ENCODE data around the gene LRRC8B.
A peak's percentile ranks its signal among the peaks of the same experiment; 100 is the strongest.

LRRC8B gene

GRCh38 chr1:89587729-89588161, 63.1 kb downstream of the LRRC8B start:
- DNase-seq = no peak

GRCh38 chr1:89588480-89588879, 63.9 kb downstream of the LRRC8B start:
- no peak for DNase-seq

GRCh38 chr1:89589515-89589914, 64.9 kb downstream of the LRRC8B start:
- DNase-seq = no peak

DNA sequence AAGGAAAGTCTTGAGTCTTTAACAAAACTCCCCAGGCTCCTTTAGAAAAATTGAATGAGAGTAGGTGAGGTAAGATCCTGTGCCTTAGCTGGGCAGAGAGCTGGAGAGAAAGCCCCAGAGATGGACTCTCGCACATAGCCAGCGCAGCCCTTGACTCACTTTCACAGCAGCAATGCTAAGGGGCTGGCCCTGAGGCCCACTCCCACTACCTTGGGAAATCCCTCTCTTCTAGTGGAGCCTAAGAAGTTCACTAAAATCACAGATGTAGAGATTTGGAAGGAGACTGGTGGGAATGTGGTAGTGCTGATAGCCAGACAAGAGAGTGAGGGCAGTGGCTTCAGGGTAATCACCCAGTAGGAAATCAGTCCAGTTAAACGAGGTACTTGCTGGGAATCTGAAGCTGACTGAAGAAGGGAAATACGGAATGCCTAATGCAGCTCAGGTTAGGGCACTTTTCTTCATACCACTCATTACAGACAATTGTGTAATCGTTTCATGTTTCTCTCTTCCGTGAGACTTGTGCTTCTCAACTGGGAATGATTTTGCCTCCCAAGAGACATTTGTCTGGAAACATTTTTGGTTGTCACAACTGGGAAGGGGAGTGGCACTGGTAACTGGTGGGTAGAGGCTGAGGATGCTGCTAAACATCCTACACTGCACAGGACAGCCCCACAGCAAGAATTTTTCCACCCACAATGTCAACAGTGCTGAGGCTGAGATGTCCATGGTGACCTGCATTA, 65.9 kb downstream of the LRRC8B start:
- DNase-seq = no peak

- DNase-seq = peak; percentile 55
Measured at GRCh38 chr1:89592861-89593302, 68.3 kb downstream of the LRRC8B start.

DNA sequence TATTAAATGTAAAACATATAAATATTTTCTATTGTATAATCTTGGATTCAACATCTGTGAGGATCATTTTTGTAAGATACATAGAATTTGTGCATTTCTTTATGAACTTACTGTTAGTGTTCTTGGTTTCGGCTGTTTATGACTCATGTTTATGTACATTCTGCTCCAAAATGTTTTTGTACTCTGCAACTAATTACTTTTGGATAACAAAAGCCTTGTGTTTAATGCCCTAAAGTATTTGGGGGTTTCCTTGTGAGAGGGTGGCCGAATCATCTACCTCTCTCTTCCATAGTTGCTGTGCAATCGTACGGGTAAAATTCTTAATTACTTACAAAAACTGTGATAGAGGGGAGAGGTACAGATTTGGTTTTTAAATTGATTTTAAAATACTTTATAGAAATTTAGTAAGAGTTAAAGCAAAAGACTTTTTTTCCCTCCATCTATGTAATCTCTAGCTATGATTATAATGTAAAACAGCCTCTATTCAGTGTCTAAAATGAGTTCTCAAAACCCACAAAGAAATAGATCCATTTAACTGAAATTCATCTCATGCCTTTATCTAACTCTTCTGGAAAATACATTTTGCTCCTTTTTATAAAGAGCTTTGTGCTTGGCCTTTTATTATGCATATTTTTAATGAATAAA, 69.6 kb downstream of the LRRC8B start:
- DNase-seq = no peak

DNA sequence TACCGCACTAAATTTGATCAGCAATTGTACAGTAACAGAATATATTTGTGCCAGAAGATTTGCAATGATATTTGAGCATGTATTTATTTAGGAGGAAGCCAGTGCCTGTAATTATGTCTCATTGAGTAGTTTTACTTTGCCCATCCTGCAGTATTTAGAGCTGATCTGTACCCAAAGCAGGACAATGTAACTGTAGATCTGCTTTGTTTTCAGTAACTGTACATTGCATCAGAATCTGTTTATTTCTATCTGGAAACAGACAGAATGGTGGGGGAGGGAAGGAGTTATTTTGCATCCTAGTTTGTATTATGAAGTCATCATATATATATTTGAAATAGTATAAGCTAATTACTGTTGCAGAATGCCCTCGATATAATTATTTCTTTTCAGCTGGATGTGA, 72.1 kb downstream of the LRRC8B start:
- no peak for DNase-seq

DNA sequence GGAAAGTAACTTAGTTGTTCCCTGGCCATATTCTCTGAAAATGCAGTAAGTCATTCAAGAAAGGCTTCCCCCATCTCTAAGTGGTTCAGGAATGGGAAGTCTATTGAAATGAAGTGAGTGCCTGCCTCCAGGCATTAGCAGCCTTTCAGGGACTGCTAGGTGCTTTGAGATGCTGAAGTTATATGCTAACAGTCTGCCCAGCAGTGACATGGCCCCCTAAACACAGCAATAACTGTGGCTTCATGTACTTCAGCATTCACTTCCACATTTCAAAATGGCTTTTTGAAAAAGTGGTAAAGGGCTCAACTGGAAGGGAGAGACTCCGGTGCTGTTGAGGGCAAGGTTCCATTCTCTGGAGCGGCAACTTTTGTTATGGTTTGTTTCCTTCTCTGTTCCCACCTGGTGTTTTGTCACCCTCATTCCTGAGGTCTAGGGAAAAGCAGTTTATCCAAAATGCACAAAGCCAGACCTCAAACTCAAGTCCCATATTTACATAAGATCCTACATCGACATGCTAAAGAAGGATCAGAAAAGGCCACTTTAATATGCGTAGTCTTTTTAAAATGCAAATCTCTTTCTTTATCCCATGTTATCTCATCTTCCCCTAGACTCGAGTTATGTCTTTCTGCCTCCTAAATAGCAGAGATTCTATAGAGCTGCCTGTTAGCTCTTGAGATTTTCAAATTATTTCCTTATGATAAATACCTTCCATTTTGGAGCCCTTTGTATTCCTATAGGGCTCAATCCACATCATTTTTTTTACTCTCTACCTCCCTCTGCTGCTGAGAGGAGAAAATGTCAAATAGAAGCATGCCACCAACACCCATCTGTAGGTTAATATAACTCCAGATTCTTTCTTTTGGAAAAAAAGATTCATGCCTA, 74.1 kb downstream of the LRRC8B start:
- DNase-seq = peak; percentile 43

GRCh38 chr1:89599332-89599630, 74.7 kb downstream of the LRRC8B start:
- DNase-seq = no peak

- no peak for DNase-seq
Measured at GRCh38 chr1:89600451-89601224, 76.0 kb downstream of the LRRC8B start.

- no peak for DNase-seq
Measured at GRCh38 chr1:89602871-89603404, 78.3 kb downstream of the LRRC8B start.

DNA sequence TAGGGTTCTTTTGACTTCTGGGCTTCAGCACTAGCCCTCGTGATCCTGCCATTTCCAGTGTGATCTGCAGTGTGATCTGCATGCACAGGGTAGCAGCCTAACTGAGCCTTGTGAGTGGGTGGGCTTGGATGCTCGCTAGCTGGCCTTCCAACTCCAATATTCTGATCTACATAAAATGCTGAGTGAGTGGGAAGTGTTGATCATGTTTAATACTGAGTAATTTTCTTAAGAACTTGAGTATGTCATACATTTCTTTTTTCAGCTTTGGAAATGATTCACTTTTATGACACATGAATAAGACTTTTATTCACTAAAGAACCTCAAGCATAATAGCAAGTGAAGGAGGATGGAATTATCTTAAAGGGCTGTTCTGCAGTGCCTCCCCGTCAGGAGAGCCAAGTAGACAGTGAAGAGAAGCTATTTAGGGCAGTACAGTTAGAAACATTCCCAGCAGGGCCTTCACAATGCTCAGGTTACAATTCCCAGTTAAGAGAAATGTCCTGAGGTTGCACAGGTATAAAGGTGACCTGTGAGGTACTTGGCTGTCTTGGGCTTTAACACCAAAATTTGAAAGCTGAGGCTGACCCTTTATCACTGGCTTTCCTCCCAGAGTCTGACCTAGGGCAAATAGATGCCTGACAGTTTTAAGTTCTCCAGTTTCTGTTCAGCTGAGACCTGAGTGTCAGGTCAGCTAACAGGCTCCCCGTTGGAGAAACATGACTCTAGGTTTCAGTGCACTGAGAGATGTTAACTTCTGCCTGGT, 79.2 kb downstream of the LRRC8B start:
- DNase-seq = no peak

GRCh38 chr1:89604414-89604735, 79.7 kb downstream of the LRRC8B start:
- no peak for DNase-seq

DNA sequence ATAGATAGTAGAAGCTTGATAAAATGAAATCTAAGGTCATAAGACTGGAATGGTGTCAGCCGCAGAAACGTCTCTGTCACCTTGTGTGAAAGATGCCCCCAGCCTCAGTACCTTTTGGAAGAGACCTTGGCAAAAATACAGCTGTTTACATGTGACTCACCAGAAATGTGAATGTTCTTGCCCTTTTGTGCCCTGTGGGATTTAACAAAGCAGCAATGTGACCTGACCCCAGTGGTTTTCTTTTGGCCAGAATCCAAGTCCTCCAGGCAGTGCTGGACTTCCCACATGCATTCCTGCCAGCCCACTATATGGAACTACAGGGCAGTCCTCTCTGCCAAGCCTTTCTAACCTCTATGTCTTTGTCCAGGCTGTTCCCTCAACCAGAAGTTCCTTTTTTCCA, 81.1 kb downstream of the LRRC8B start:
- DNase-seq = peak; percentile 9

DNA sequence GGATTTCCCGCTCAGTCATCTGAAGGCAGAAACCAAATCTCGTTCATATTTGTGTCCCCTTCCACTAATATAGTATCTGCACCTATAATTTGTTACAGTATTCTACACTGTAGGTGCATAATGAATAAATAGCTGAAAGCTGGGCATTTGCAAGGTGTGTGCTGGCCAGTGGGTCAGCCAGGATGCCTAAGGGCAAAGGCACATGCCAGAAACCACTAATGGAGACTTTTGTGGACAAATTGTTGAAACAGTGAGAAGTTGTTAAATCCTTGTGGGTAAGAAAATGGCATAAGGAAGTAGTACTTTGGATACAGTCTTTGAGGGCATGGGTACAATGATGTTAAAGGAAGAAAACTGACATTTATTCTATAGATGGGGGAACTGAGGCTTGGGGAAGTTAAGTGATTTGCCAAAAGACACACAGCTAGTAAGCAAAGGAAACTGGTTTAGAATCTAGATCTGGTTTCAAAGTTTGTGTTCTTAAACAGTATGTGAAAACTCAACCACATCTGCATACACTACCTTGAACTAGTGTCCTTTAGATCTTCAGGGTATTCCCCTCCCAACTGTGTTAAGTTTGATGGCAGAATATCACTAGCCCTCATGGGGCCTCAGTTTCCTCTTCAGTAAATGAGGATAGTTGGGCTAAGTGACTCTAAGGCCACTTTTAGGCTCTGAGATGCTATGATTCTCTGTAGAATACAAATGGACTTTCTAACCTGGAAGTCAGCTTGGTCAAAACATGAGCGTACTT, 81.8 kb downstream of the LRRC8B start:
- DNase-seq = no peak

DNA sequence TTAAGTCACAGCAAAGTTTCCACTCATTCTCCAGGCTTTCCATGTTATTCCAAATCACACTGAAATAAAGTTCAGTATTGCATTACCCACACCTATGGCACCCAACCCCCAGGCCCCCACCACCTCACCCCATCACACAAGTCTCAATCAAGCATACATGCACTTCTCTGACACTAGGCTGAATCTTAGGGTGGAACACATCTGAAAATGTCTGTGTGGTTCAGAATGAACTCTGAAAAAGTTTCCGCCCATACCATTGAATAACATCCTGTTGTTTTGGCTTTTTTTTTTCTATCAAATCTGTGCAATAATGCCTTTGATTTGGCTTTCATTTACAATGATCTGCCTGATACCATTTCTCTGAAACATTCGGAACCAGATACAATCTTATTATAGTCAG, 82.5 kb downstream of the LRRC8B start:
- no peak for DNase-seq

GRCh38 chr1:89607586-89608318, 83.1 kb downstream of the LRRC8B start:
- DNase-seq = no peak

GRCh38 chr1:89608319-89608983, 83.8 kb downstream of the LRRC8B start:
- no peak for DNase-seq

- no peak for DNase-seq
Measured at GRCh38 chr1:89608984-89609725, 84.5 kb downstream of the LRRC8B start.
